Astrocyte (in vitro differentiated cells and primary cell): ENCODE measurements around the gene CD40LG. TPM values are rescaled to one million over a fixed set of nuclear protein-coding genes. Genes with fewer than 3 reads are reported as not detected.

Experiments used
- DNase-seq: peaks from one replicate; pipeline ENCODE4 v3.0.0-alpha.2; 2010; ENCODE audit warnings: low read depth
- FAIRE-seq: peaks from 2 replicates; lab custom pipeline; 2011; peaks lifted over from hg19 to GRCh38; lab: Jason Lieb, UNC
- H2AFZ ChIP-seq: 2 replicates; pipeline ENCODE4 v1.6.0; 2012; ENCODE audit warnings: low read depth, low read length, inconsistent platforms
- H3K27ac ChIP-seq: 2 replicates; pipeline ENCODE4 v1.5.1; 2011; ENCODE audit warnings: low read depth, low read length, inconsistent platforms
- H3K27me3 ChIP-seq: 2 replicates; pipeline ENCODE4 v1.6.0; 2011; ENCODE audit warnings: low read length, inconsistent platforms; ENCODE audit not compliant: insufficient read depth
- H3K36me3 ChIP-seq: 2 replicates; pipeline ENCODE4 v1.5.1; 2011; ENCODE audit warnings: low read length, inconsistent platforms; ENCODE audit not compliant: insufficient read depth
- H3K4me1 ChIP-seq: 2 replicates; pipeline ENCODE4 v1.5.1; 2011; ENCODE audit warnings: low read length, inconsistent platforms; ENCODE audit not compliant: insufficient read depth
- H3K4me2 ChIP-seq: 2 replicates; pipeline ENCODE4 v1.6.0; 2012; ENCODE audit warnings: low read length, inconsistent platforms
- H3K4me3 ChIP-seq: 2 replicates; pipeline ENCODE4 v1.5.1; 2011; ENCODE audit warnings: low read depth, mild to moderate bottlenecking, low read length, inconsistent platforms; ENCODE audit not compliant: insufficient read depth
- H3K79me2 ChIP-seq: 2 replicates; pipeline ENCODE4 v1.6.0; 2012; ENCODE audit warnings: mild to moderate bottlenecking, low read length, inconsistent platforms; ENCODE audit not compliant: insufficient read depth
- H3K9ac ChIP-seq: 2 replicates; pipeline ENCODE4 v1.6.0; 2012; ENCODE audit warnings: mild to moderate bottlenecking, low read length, inconsistent platforms
- H3K9me3 ChIP-seq: 2 replicates; pipeline ENCODE4 v1.5.1; 2012; ENCODE audit warnings: low read depth, mild to moderate bottlenecking, low read length, inconsistent platforms; ENCODE audit not compliant: insufficient read depth
- H4K20me1 ChIP-seq: 2 replicates; pipeline ENCODE4 v1.6.0; 2012; ENCODE audit warnings: low read length, inconsistent platforms; ENCODE audit not compliant: insufficient read depth
- H3K27ac Mint-ChIP-seq: one replicate; pipeline ENCODE4 v1.8.0; 2021; ENCODE audit warnings: mild to moderate bottlenecking, mixed read lengths; ENCODE audit not compliant: unreplicated experiment
- H3K27me3 Mint-ChIP-seq: one replicate; pipeline ENCODE4 v1.8.0; 2021; ENCODE audit warnings: low read depth, mixed read lengths; ENCODE audit not compliant: unreplicated experiment
- H3K36me3 Mint-ChIP-seq: one replicate; pipeline ENCODE4 v1.8.0; 2021; ENCODE audit warnings: low read depth, mixed read lengths; ENCODE audit not compliant: unreplicated experiment
- H3K4me1 Mint-ChIP-seq: one replicate; pipeline ENCODE4 v1.8.0; 2021; ENCODE audit warnings: low read depth, mixed read lengths; ENCODE audit not compliant: unreplicated experiment
- H3K4me3 Mint-ChIP-seq: one replicate; pipeline ENCODE4 v1.8.0; 2021; ENCODE audit warnings: mild to moderate bottlenecking, moderate library complexity, mixed read lengths; ENCODE audit not compliant: unreplicated experiment
- H3K9me3 Mint-ChIP-seq: one replicate; pipeline ENCODE4 v1.8.0; 2021; ENCODE audit warnings: mild to moderate bottlenecking, mixed read lengths; ENCODE audit not compliant: unreplicated experiment
- EZH2 ChIP-seq: IDR thresholded peaks from 2 replicates; pipeline ENCODE4 v1.6.1; 2012; ENCODE audit warnings: mild to moderate bottlenecking, low read length, inconsistent platforms; ENCODE audit not compliant: insufficient read depth
- total RNA-seq: library from RNA; stranded (reverse); gene quantifications from 2 replicates; pipeline ENCODE4 v1.2.1, GENCODE V29; 2021
- TF ChIP-seq, protein P1 (sequence below): IDR thresholded peaks from 2 replicates; pipeline ENCODE4 v1.5.1; 2011; ENCODE audit warnings: low read depth, mild to moderate bottlenecking, inconsistent platforms, low read length, moderate library complexity; ENCODE audit not compliant: insufficient read depth

Gene CD40LG
- total RNA-seq, 1 donor from 2014 or later = not detected

DNA sequence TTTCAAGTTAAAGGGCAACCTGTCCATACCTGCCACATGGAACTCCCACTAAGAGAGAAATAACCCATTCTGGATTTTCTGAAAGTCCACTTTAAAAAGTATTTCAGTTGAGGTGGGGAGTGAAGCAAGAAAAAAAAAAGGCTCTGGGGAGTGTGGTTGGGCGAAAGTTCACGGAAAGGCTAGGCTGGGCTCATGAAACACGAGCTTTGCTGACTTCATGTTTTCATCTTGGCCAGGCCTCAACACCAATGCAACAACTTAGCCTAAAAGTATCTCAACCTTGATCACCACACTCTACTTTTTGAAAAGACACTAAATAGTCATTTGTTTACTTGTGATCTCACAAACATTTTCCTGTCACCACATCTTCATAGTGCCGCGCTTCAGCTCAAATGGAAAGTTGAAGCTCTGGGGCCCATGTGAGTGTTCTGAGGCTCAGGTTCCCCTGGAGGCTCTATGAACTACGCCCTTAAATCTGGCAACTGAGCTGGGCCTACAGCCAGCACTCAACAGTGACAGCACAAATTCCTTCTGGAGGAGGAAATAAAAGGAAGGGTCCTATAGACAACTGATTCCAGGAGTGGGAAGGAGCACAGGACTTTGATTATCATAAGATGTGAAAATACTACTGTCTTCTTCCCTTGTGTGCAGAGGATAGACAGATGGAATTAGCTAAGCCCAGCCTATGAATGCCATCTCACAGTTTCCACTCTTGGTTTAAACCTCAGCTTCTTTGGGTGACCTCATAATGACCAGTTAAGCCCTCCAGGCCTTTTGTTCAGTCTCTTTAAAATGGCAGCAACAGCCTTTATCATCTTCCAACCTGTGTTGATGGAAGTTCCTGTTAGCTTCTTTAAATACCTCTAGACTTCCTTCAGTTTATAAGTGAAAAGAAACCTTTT, 5.1 kb downstream of the CD40LG start:
- no peak overlapping the region for H3K4me2 ChIP-seq
- H3K4me3 ChIP-seq = no peak overlapping the region
- Mint-ChIP-seq H3K9me3 (peaks cover 1% of the 10 kb centered on the region), H3K4me1 (no peaks in the 10 kb centered on the region), H3K4me3 (no peak overlapping the region), H3K27me3 (no peaks in the 10 kb centered on the region), H3K36me3 (no peaks in the 10 kb centered on the region), H3K27ac (no peak overlapping the region)
- H3K27ac ChIP-seq = no peak overlapping the region
- no peaks in the 10 kb centered on the region for H4K20me1 ChIP-seq
- no peaks in the 10 kb centered on the region for H3K9me3 ChIP-seq
- H3K4me1 ChIP-seq = no peaks in the 10 kb centered on the region
- no peak overlapping the region for H2AFZ ChIP-seq
- TF ChIP-seq EZH2 = no peak
- TF ChIP-seq, protein P1, sequence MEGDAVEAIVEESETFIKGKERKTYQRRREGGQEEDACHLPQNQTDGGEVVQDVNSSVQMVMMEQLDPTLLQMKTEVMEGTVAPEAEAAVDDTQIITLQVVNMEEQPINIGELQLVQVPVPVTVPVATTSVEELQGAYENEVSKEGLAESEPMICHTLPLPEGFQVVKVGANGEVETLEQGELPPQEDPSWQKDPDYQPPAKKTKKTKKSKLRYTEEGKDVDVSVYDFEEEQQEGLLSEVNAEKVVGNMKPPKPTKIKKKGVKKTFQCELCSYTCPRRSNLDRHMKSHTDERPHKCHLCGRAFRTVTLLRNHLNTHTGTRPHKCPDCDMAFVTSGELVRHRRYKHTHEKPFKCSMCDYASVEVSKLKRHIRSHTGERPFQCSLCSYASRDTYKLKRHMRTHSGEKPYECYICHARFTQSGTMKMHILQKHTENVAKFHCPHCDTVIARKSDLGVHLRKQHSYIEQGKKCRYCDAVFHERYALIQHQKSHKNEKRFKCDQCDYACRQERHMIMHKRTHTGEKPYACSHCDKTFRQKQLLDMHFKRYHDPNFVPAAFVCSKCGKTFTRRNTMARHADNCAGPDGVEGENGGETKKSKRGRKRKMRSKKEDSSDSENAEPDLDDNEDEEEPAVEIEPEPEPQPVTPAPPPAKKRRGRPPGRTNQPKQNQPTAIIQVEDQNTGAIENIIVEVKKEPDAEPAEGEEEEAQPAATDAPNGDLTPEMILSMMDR = no peak
- no peaks in the 10 kb centered on the region for H3K27me3 ChIP-seq
- FAIRE-seq = peak; percentile 26
- DNase-seq = no peak
- no peaks in the 10 kb centered on the region for H3K79me2 ChIP-seq
- no peaks in the 10 kb centered on the region for H3K36me3 ChIP-seq
- no peak overlapping the region for H3K9ac ChIP-seq

DNA sequence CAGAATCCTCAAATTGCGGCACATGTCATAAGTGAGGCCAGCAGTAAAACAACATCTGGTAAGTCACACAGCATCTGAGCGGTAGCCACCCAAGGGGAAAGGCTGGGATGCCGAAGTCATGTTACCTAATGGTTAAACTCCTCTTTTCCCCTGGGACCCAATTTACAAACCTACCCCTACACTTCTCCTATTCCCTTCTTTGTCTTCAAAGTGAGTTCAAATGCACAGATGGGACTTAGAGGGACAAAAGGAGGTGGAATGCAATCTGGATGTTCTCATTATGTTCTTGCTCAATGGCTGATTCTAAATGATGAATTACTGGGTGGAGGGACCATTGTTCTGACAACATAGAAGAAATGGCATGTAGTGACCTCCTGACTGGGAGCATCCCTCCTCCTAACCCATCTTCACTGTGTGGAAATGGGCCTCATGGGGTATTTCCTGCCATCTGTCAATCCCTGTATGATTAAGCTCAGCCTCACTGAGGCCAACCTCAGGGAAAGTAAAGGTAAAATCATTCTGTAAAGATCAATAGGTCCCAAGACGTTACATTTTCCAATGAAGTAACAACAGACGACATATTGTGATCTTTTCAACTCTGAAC, 8.5 kb downstream of the CD40LG start:
- no peaks in the 10 kb centered on the region for H3K4me1 ChIP-seq
- DNase-seq (no peak), FAIRE-seq (peak; percentile 39)
- no peaks in the 10 kb centered on the region for H4K20me1 ChIP-seq
- no peak overlapping the region for H3K27ac ChIP-seq
- H3K27me3 ChIP-seq = no peaks in the 10 kb centered on the region
- Mint-ChIP-seq H3K9me3 (peaks cover 1% of the 10 kb centered on the region), H3K4me3 (no peak overlapping the region), H3K27me3 (no peaks in the 10 kb centered on the region), H3K36me3 (no peaks in the 10 kb centered on the region), H3K27ac (no peak overlapping the region), H3K4me1 (no peaks in the 10 kb centered on the region)
- H3K4me3 ChIP-seq = no peak overlapping the region
- TF ChIP-seq EZH2 = no peak
- TF ChIP-seq, protein P1 = no peak
- H3K9me3 ChIP-seq = no peaks in the 10 kb centered on the region
- no peak overlapping the region for H3K4me2 ChIP-seq
- H3K9ac ChIP-seq = no peak overlapping the region
- H3K36me3 ChIP-seq = no peaks in the 10 kb centered on the region
- H3K79me2 ChIP-seq = no peaks in the 10 kb centered on the region
- no peak overlapping the region for H2AFZ ChIP-seq
